Right renal pelvis (tissue), 4 donors: ENCODE measurements around the gene GPR42. TPM values are rescaled to one million over a fixed set of nuclear protein-coding genes. Genes with fewer than 3 reads are reported as not detected.
"Not testable (repeated sequence)": the region's sequence is repeated elsewhere in the genome, so short reads cannot be mapped to it uniquely, and the experiment has no call there.

ENCODE experiments used
- DNase-seq, 4 donors: peaks; one replicate each; pipeline ENCODE4 v3.0.0-alpha.2; 2013; ENCODE audit warnings: low read depth in 4 of 4, low spot score in 3 of 4, missing footprints in 1 of 4
- polyA plus RNA-seq, 4 donors: library from polyadenylated mRNA; unstranded; fragments of 120-200 nt; gene quantifications; one replicate each; pipeline ENCODE4 v1.2.1, GENCODE V29; 2013; ENCODE audit not compliant: insufficient read length in 4 of 4

The GPR42 gene
- polyA plus RNA-seq, 4 donors, result not detected

- DNase-seq, result no peak
Measured at GRCh38 chr19:35346193-35347052, 24.4 kb upstream of the GPR42 start.

GRCh38 chr19:35347171-35347929 is 23.5 kb upstream of the GPR42 start, which contains the start of gene FFAR1:
TSS of gene FFAR1 (plus strand) at chr19:35347902. CDS start at chr19:35351552, 3,650 bp downstream.
- no peak for DNase-seq

DNA sequence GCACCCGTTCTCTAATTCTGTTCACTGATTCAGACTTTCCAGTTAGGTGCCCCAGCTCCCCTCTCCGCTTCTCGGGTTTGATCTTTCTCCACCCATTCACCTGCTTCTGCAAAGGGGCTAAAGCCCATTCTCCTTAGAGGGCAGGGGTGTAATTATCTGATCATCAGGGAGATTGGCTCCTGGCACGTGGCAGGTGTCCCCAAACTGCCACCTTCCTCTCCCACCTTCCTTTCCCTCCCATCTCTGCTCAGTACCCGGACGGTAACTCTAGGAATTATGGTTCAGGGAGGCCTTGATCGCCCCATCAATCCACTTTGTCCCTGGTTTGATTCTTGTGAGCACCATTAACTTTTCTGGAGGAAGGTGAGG is 23.0 kb upstream of the GPR42 start:
- no peak for DNase-seq

- DNase-seq, result no peak
Measured at GRCh38 chr19:35348911-35349611, 21.8 kb upstream of the GPR42 start.

DNA sequence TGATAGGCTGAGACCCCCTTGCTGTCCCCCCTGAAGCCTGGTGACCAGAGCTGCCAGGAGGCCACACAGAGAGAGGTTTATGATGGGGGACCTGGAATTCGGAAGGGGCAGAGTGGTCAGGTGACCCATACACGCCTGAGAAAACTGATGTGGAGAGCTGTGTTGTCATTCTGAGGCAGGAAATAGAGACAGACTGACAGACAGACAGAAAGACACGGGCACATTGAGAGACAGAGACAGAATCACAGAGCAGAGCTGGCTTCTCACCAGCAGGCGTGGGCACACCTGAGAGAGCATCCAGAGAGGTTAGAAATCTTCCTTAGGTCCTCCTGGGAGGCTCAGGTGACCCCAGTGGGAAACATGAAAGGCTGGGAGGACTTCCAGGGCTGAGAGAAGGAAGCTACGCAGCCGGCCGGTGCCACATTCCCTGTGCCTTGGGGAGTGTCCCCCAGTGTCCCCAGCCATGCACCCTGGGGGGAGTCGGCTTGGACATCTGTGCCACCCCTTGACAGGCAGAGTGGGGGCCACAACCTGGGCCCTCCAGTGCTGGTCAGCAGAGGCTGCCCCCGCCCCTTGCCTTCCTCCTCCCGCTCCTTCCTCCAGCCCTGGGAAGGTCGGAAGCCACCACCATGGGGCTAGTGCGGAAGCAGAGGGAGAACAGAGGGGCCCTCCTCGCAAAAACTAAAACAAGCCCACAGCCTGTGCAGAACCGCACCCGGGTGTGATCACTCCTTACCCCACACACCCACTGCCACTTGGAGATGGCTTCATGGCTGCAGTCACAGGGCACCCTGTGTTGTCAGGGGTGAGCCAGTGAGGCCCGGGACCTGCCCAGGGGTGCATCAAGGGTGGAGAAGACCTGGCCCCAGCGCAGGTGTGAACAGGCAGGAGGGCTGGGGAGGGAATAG is 21.0 kb upstream of the GPR42 start:
- no peak for DNase-seq

DNA sequence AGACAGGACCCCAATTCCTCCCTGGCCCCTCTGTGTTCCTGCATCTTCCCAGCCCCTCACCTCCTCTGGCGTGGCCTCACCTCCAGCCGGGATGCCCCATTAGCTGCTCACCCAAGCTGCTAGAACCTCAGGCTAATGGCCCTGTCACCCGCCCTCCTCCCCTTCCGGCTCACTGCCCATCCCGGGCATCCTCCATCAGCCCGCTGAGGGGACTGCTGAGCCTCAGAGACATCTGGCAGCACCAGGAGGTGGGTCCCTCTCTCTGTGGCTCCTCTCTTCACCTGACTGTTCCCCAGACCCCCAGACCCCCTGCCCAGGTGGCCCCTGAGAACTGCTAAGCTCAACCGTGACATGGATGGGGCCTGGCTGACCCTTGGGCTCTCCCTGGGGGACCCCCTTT is 20.3 kb upstream of the GPR42 start:
- DNase-seq, result peak in 2 of 4 donors; percentile 18 to 19

- DNase-seq, result no peak
Measured at GRCh38 chr19:35351411-35352176, 19.3 kb upstream of the GPR42 start.

DNA sequence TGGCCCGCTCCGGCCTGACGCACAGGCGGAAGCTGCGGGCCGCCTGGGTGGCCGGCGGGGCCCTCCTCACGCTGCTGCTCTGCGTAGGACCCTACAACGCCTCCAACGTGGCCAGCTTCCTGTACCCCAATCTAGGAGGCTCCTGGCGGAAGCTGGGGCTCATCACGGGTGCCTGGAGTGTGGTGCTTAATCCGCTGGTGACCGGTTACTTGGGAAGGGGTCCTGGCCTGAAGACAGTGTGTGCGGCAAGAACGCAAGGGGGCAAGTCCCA is 18.8 kb upstream of the GPR42 start:
- no peak for DNase-seq

DNA sequence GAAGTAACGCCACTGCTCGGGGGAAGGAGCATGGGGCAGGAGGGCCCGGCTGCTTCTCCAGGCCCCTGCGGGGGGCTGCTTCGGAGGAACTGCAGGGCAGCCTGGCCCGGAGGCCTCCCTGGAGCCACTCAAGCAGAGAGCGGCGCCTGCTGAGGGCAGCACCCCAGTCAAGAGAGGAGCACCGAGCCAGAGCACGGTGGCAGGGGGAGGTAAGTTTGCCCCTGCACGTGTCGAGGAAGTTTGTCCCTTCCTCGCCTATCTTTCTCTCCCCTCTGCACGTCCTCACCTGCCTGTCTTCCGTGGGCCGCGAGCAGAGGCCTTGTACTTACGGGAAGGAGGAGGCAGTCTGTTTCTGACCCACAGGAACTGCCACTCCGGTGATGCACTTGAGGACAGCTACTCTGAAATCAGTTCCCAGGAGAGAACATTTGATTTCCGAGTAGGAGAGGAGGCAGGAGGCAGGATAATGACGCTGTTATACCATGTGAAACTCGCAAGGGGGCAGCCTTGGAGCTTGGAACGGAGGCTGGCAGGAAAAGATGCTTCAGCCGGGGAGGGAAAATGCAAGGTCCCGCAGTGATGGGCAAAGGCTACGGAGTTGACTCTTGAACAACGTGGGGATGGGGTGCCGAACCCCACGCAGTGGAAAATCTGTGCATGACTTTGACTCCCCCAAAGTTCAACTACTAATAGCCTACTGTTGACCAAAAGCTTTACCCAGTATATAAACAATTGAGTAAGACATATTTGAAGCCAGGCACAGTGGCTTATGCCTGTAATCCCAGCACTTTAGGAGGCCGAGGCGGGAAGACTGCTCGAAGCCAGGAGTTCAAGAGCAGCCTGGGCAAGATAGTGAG is 18.2 kb upstream of the GPR42 start:
- peak; percentile 46 to 71 (median 60) for DNase-seq

DNA sequence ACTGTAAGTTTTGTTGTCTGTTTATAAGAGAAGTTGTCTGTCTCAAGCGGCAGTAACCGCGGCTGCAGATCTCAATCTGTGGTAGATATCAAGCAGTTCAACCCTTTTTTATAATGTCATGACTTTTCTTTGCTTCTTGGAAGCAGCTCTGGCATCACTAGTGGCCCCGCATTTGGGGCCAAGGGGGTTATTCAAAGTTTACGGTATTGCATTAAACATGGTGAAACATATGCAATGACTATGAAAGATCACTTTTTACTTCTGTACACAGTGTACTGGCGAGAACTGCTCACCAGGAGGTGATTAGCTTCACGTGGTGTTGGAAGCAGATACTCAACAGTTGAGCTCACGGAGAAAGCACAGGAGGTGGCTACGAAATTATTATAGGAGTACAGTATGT is 17.2 kb upstream of the GPR42 start:
- DNase-seq, result no peak

GRCh38 chr19:35354898-35355297 is 16.0 kb upstream of the GPR42 start:
- no peak for DNase-seq

- no peak for DNase-seq
Measured at GRCh38 chr19:35355791-35356460, 14.9 kb upstream of the GPR42 start.

GRCh38 chr19:35357867-35358573 is 12.8 kb upstream of the GPR42 start, which contains the start of gene FFAR3:
TSS of gene FFAR3 (plus strand) at chr19:35358460. CDS start at chr19:35358891, 431 bp downstream.
- DNase-seq, result no peak

DNA sequence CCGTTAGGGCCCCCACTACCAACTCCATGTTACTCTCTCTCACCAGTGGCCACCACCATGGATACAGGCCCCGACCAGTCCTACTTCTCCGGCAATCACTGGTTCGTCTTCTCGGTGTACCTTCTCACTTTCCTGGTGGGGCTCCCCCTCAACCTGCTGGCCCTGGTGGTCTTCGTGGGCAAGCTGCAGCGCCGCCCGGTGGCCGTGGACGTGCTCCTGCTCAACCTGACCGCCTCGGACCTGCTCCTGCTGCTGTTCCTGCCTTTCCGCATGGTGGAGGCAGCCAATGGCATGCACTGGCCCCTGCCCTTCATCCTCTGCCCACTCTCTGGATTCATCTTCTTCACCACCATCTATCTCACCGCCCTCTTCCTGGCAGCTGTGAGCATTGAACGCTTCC is 12.0 kb upstream of the GPR42 start:
- DNase-seq, result not testable (repeated sequence)

GRCh38 chr19:35359395-35359794 is 11.5 kb upstream of the GPR42 start:
- not testable (repeated sequence) for DNase-seq

DNA sequence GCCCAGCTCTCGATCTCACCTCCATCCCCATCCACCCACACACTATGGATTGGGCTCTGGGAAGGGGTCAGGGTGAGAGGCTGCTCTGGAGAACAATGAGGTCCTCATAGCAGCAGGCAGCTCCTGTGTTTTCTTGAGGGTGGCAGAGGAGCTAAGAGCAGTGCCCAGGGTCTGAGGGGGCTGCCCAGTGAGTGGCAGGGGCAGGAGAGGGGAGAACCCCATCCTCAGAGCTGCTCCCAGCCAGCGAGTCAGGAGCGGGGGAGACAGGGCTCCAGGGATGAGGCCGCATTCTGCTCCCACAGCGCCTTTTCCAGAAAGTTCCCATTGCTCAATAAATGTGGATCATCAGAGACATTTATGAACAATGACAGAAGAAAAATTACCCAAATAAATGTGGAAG is 10.8 kb upstream of the GPR42 start:
- DNase-seq, result not testable (repeated sequence)

DNA sequence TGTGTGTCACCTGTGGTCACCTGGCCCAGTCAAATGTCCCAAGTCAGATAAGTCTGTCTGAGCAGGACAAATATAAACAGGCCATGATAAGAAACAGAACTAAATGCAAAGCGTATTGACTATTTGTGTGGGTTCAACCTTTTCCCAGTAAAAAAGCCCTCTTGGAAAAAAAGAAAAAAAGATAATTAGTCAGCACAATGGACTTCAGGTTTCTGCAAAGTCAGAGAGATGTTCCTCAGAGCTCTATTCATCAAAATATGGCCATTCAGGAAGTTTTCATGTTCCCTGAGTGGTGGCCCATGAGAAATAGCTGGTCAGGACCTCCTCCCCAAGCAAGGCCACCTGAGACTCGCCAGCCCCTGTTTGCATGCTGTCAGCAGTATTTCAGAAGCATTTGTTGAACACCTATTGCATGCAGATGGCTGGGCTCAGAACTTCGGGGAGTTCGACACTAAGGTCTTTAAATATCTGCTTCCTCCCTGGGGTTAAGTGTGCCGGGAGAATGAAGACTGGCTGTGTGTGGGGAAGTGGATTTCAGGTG is 9.9 kb upstream of the GPR42 start:
- no peak for DNase-seq
